Tibial artery (tissue), 4 donors: ENCODE results near the gene RACK1.
A peak's percentile ranks its signal among the peaks of the same experiment; 100 is the strongest.

Source experiments
- DNase-seq, 2 donors: peaks; one replicate each; pipeline ENCODE4 v3.0.0-alpha.2; 2019
- H3K27ac ChIP-seq, 2 donors: fragments of 200-600 bp; sonication (generic) in 1 of 2; 1 replicate in 1 of 2; 2 replicates in 1 of 2; pipeline ENCODE4 v1.5.1; 2018 to 2019; ENCODE audit warnings: mild to moderate bottlenecking in 1 of 2
- H3K27me3 ChIP-seq, 2 donors: fragments of 200-600 bp; sonication (generic) in 1 of 2; one replicate each; pipeline versions ENCODE4 v1.5.1 to v1.6.0; 2016 to 2019
- H3K36me3 ChIP-seq, 3 donors: fragments of 200-600 bp; sonication (generic) in 2 of 3; one replicate each; pipeline ENCODE4 v1.5.1; 2016 to 2019; ENCODE audit warnings: mild to moderate bottlenecking in 2 of 3
- H3K4me1 ChIP-seq, 4 donors: fragments of 200-600 bp; sonication (generic) in 2 of 4; 1 replicate in 3 of 4; 2 replicates in 1 of 4; pipeline ENCODE4 v1.5.1; 2016 to 2019
- H3K4me3 ChIP-seq, 2 donors: fragments of 200-600 bp; sonication (generic) in 1 of 2; 1 replicate in 1 of 2; 2 replicates in 1 of 2; pipeline ENCODE4 v1.5.1; 2018 to 2019; ENCODE audit warnings: mild to moderate bottlenecking in 2 of 2
- H3K9me3 ChIP-seq, 3 donors: fragments of 200-600 bp; sonication (generic) in 1 of 3; one replicate each; pipeline ENCODE4 v1.5.1; 2016 to 2019
- intact Hi-C: fragments of 100-400 bp; cut with DNase I; formaldehyde crosslinking; loops from one replicate; pipeline ENCODE4 v1.15.0; 2023; ENCODE audit warnings: low total_unique reads
- TF ChIP-seq, protein P1 (sequence below), 2 experiments: fragments of 200-600 bp in 1 of 2; fragments of 450-650 bp in 1 of 2; IDR thresholded peaks; one replicate each; pipeline ENCODE4 v1.5.1; 2017 to 2019; ENCODE audit warnings: antibody characterized with exemption in 2 of 2, mild to moderate bottlenecking in 1 of 2, moderate library complexity in 1 of 2

RACK1 gene

DNA sequence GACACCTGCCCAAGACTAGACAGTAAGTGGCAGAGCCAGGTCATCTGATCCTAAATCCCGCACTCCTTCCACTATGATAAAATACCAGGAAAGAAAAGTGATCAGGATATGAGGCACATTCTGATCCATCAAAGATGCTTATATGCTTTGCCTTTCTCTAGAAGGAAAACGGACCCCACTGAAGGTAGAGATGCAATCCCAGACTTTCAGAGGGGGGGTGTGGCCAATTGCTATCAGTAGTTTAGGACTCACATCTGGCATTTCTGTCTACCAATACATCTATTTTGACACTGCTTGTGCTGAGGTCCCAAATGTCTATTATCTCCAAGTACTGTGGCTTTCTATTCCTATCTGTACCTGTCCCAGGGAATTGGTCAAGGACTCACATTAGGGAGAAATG, 15.6 kb upstream of the RACK1 start:
- intact Hi-C loops, result no loop called here
- no peaks in the 10 kb centered on the region for H3K9me3 ChIP-seq
- peaks cover 9 to 17% (median 10%) of the 10 kb centered on the region in 3 donors for H3K36me3 ChIP-seq
- H3K27ac ChIP-seq, result peak overlapping the region; percentile 97 to 98
- peaks cover 0 to 67% (median 53%) of the 10 kb centered on the region in 4 donors for H3K4me1 ChIP-seq
- peak overlapping the region; percentile 83 to 88 for H3K4me3 ChIP-seq
- H3K27me3 ChIP-seq, result no peaks in the 10 kb centered on the region
- TF ChIP-seq, protein P1, sequence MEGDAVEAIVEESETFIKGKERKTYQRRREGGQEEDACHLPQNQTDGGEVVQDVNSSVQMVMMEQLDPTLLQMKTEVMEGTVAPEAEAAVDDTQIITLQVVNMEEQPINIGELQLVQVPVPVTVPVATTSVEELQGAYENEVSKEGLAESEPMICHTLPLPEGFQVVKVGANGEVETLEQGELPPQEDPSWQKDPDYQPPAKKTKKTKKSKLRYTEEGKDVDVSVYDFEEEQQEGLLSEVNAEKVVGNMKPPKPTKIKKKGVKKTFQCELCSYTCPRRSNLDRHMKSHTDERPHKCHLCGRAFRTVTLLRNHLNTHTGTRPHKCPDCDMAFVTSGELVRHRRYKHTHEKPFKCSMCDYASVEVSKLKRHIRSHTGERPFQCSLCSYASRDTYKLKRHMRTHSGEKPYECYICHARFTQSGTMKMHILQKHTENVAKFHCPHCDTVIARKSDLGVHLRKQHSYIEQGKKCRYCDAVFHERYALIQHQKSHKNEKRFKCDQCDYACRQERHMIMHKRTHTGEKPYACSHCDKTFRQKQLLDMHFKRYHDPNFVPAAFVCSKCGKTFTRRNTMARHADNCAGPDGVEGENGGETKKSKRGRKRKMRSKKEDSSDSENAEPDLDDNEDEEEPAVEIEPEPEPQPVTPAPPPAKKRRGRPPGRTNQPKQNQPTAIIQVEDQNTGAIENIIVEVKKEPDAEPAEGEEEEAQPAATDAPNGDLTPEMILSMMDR (IDR thresholded peaks at IDR 0.05), result no peak
- no peak for DNase-seq

DNA sequence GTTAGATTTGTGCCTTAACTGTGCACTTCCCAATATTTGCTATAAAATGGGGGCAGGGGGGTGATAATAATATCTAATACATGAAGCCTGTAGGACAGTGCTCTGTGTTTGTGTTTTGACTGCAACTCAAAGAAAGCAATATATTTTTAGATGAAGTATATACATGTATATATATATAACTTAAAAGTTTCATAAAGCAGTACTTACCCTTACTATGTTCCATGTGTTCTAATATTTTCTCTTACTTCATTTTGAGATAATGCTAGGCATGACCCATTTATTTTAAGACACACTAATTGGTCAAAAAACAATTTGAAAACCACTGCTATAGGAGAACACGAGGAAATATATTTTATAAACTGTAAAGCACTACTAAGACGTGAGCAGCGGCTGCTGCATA, 14.9 kb upstream of the RACK1 start:
- H3K27ac ChIP-seq, result no peak overlapping the region
- H3K4me3 ChIP-seq, result peak overlapping the region; percentile 83 to 88
- H3K27me3 ChIP-seq, result no peaks in the 10 kb centered on the region
- H3K36me3 ChIP-seq, result peaks cover 2 to 17% (median 3%) of the 10 kb centered on the region in 3 donors
- no peaks in the 10 kb centered on the region for H3K9me3 ChIP-seq
- DNase-seq, result no peak
- intact Hi-C loops, result no loop called here
- TF ChIP-seq, protein P1 (IDR thresholded peaks at IDR 0.05), result no peak
- H3K4me1 ChIP-seq, result peaks cover 0 to 74% (median 56%) of the 10 kb centered on the region in 4 donors

DNA sequence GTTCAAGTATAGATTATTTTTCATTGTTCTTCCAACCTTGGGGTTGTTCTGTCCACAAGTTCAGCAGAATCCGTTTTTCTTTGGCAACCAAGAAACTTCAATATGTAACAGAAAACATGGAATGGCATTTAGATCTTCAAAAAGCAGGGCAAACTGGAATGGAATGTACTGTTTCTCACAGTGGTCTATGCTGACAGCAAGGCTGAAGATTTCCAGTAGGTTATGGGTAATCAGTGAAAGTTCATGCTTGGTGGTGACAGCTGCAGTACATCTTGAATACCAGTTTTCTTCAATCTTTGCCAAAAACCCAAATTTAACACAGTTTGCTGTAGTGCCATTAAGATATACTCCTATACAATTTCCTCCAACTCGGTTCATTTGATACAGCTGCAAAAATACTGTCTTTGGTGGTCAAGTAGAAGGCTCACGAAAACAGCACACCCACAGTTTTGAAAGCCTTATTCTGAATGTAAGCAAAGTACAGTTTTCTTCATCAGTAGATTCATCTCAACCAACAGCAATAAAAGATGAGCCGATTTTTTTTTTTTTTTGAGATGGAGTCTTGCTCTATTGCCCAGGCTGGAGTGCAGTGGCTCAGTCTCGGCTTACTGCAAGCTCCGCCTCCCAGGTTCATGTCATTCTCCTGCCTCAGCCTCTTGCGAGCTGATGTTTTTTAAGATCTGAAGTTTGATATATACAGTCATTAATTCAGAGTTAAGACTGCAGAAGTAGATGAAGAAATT, 12.3 kb upstream of the RACK1 start:
- no peak for DNase-seq
- Histone ChIP-seq H3K36me3 (peaks cover 0 to 22% (median 7%) of the 10 kb centered on the region in 3 donors), H3K27me3 (no peaks in the 10 kb centered on the region), H3K4me3 (no peak overlapping the region), H3K27ac (peak overlapping the region in 1 of 2 donors; percentile 1), H3K4me1 (peaks cover 0 to 93% (median 62%) of the 10 kb centered on the region in 4 donors), H3K9me3 (no peaks in the 10 kb centered on the region)
- intact Hi-C loops, result no loop called here
- TF ChIP-seq, protein P1 (IDR thresholded peaks at IDR 0.05), result no peak

DNA sequence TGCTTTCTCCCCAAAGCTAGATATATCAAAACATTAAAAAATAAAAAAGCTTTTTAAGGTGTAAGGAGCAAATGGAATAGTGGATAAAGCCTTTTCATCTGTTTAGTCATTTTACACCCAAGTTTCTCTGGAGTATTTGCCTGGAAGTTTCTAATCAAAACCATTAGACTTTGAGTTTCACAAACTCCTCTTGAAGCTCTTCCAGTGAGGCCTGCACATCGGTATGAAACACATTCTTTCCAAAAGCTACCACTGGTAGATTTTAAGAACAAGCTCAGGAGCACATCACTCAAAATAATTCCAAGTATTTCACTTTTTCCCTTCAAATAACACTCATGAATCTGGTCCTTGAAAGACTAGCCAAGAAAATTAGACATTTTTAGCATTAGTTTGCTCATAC, 11.6 kb upstream of the RACK1 start:
- H3K36me3 ChIP-seq, result peaks cover 0 to 22% (median 7%) of the 10 kb centered on the region in 3 donors
- peaks cover 0 to 100% (median 68%) of the 10 kb centered on the region in 4 donors for H3K4me1 ChIP-seq
- TF ChIP-seq, protein P1 (IDR thresholded peaks at IDR 0.05), result no peak
- H3K4me3 ChIP-seq, result no peak overlapping the region
- intact Hi-C loops, result no loop called here
- no peak for DNase-seq
- H3K27me3 ChIP-seq, result no peaks in the 10 kb centered on the region
- no peaks in the 10 kb centered on the region for H3K9me3 ChIP-seq
- H3K27ac ChIP-seq, result peak overlapping the region in 1 of 2 donors; percentile 1

DNA sequence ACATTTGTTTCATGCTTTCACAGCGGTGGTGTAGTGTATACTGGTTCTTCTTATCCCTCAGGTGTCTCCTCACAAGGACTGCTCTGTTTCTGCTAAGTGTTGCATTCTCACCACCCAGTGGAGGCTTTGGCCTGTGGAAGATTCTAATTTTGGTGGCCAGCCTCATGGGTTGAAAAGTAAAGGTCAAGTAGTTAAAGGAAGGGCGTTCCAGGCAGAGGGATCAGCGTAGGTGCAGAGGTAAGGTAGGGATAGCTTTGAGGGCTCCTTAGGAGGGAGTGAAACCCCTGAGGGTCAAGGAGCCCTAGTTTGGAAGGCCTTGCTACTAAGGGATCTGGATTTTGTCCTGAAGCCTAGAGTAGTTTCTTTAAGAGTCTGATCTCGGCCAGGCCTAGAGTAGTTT, 4.6 kb upstream of the RACK1 start:
- H3K4me1 ChIP-seq, result peaks cover 0 to 76% (median 55%) of the 10 kb centered on the region in 4 donors
- H3K36me3 ChIP-seq, result peaks cover 0 to 7% (median 4%) of the 10 kb centered on the region in 3 donors
- H3K27me3 ChIP-seq, result no peaks in the 10 kb centered on the region
- TF ChIP-seq, protein P1 (IDR thresholded peaks at IDR 0.05), result no peak
- peak overlapping the region; percentile 86 to 92 for H3K4me3 ChIP-seq
- DNase-seq, result no peak
- no peaks in the 10 kb centered on the region for H3K9me3 ChIP-seq
- H3K27ac ChIP-seq, result peak overlapping the region; percentile 94 to 96
- intact Hi-C loops, result loop anchor here (5.0 kb wide), 1 partner anchor 436 kb away; no protein-coding TSS in a partner anchor
